Gastrocnemius medialis (tissue), 4 donors: ENCODE results near the gene ADNP2.

ENCODE experiments used
- POLR2A ChIP-seq, 2 donors: fragments of 450-650 bp; IDR thresholded peaks; one replicate each; pipeline ENCODE4 v1.6.1; 2017; ENCODE audit warnings: antibody characterized with exemption in 2 of 2, mild to moderate bottlenecking in 2 of 2, moderate library complexity in 2 of 2
- TF ChIP-seq, protein P1 (sequence below), 5 experiments: fragments of 450-650 bp in 3 of 5; fragments of 200-600 bp in 2 of 5; sonication (generic) in 2 of 5; IDR thresholded peaks in 4 of 5; conservative IDR thresholded peaks in 1 of 5; 1 replicate in 4 of 5; 2 replicates in 1 of 5; pipeline ENCODE4 v1.5.1; 2016 to 2019; ENCODE audit warnings: antibody characterized with exemption in 5 of 5, mild to moderate bottlenecking in 3 of 5, moderate library complexity in 3 of 5

GRCh38 chr18:80167331-80167730 lies 58.3 kb downstream of the ADNP2 start:
- no peak for TF ChIP-seq POLR2A (IDR thresholded peaks at IDR 0.05)
- TF ChIP-seq, protein P1, sequence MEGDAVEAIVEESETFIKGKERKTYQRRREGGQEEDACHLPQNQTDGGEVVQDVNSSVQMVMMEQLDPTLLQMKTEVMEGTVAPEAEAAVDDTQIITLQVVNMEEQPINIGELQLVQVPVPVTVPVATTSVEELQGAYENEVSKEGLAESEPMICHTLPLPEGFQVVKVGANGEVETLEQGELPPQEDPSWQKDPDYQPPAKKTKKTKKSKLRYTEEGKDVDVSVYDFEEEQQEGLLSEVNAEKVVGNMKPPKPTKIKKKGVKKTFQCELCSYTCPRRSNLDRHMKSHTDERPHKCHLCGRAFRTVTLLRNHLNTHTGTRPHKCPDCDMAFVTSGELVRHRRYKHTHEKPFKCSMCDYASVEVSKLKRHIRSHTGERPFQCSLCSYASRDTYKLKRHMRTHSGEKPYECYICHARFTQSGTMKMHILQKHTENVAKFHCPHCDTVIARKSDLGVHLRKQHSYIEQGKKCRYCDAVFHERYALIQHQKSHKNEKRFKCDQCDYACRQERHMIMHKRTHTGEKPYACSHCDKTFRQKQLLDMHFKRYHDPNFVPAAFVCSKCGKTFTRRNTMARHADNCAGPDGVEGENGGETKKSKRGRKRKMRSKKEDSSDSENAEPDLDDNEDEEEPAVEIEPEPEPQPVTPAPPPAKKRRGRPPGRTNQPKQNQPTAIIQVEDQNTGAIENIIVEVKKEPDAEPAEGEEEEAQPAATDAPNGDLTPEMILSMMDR (IDR thresholded peaks at IDR 0.05 in 4 of 5, conservative IDR thresholded peaks at IDR 0.05 in 1 of 5) = no peak
